Activated T-cell treated with anti-CD3 and anti-CD28 coated beads for 4 hours (primary cell): ENCODE results near the gene IL18.
"Not testable (repeated sequence)": the region's sequence is repeated elsewhere in the genome, so short reads cannot be mapped to it uniquely, and the experiment has no call there.

ENCODE experiments used
- DNase-seq: peaks from one replicate; pipeline ENCODE4 v3.0.0-alpha.2; 2020

The IL18 gene

DNA sequence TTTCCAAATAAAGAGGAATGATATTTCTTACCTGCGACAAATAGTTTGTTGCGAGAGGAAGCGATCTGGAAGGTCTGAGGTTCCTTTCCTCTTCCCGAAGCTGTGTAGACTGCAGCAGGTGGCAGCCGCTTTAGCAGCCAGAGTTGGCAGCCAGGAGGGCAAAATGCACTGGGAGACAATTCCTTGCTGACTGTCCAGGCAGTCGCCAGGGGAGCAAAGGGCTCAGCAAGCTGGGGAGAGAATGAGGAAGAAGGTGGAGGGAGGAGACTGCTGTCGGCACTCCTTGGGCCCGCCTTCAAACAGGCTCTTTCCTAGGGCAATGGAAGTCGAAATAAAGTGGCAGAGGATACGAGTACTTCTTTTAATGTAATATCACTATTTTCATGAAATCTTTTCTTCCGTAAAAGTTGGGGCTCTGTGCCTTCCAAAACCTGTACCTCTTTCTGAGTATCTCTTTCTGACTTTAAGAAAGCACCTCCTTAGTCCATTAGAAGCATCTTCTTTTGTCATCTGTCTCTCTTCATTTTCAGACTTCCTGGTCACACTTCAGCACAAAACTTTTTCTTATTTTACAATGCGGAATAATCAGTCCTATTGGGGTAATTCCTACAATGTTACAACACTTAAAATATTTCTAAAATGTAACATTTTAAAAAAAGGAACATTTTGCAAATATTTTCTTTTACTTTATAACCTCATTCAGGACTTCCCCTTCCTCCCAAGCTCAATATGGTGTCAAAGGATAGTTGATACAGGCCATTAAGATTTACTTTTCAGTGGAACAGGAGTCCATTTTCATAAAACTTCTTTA lies at the start of gene IL18:
IL18 (minus strand) TSS at position 220 of the 811 bp plus-strand sequence. CDS start 9,041 bp downstream, outside the sequence.
- no peak for DNase-seq

DNA sequence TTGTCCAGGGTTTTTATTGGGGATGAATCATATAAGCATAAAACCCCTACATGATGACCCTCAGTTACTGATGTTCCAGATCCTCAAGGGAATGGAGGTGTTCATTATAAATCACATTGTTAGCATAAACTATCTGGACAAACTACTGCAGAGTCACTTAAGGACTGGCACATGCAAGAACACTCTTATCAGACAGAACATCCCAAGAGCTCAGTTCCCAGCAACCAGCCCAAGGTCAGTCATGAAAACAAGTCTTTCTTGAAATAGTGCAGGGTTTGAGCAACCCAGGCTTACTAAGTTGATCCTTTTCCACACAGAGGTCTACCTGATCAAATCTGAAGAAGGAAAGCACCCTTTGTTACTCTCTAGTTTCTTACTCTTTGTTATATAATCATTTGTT lies 48.8 kb upstream of the IL18 start:
- no peak for DNase-seq

DNA sequence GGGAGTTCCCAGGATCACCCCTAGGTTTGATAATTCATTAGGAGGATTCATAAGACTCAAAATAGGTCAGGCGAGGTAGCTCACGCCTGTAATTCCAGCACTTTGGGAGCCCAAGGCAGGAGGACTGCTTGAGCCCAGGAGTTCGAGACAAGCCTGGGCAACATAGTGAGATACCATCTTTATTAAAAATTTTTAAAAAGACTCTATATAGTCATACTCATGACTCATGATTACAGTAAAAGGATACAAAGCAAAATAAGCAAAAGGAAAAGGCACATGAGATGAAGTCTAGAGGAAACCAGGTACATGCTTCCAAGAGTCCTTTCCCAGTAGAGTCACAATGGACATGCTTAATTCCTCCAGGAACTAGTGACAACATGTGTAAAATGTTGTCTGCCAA lies 48.4 kb upstream of the IL18 start:
- DNase-seq, result no peak

DNA sequence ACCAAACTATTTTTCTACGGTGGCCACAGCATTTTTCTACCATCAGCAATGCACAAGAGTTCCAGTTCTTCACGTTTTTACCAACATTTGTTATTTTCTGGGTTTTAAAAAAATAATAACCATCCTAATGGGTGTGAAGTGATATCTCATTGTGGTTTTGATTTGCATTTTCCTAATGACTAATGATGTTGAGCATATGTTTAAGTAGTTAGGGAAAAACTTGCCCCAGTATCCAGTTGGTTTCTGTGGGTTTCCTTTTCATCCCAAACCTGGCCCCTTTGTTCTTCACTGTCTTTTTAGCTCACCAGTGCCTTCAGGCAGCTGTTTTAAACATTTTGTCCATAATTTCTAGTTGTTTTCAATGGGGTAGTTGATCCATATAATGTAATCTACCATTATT lies 47.6 kb upstream of the IL18 start:
- DNase-seq, result no peak

DNA sequence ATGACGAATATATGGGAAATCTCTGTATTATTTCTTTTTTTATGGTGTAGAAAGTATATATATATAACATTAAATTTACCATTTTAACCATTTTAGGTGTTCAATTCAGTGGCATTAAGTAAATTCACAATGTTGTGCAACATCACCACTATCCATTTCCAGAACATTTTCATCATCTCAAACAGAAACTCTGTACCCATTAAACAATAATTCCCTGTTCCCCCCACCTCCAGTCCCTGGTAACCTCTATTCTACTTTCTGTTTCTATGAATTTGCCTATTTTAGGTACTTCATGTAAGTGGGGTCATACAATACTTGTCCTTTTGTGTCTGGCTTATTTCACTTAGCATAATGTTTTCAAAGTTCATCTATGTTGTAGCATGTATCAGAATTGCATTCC lies 47.0 kb upstream of the IL18 start:
- DNase-seq, result no peak

DNA sequence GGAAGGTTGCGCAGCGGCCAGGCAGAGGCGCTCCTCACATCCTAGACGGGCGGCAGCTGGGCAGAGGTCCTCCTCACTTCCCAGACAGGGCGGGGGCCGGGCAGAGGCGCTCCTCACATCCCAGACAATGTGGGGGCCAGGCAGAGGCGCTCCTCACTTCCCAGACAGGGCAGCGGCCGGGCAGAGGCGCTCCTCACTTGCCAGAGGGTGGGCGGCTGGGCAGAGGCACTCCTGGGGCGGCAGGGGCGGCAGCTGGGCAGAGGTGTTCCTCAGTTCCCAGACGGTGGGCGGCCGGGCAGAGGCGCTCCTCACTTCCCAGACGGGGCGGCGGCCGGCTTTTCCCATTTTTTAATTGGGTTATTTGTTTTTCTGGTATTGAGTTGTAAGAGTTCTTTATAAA lies 42.2 kb upstream of the IL18 start:
- no peak for DNase-seq

DNA sequence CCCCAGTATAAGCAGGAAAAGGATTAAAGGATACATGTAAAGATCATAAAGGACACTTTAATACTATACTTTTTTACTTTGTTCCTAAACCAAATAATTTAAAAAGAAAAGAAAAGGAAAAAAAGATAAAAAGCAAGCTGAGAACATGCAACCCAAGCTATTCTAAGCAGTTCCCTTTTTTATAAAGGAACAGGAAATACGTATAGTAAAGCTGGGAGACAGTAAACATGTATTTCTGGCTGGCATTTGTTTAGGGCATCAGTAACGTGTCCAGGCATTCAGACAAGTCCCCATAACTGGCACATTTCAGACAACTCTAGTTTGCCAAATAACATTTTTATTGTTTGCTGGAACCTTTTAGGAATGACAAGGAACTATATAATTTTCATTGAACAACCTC lies 36.4 kb upstream of the IL18 start:
- no peak for DNase-seq

DNA sequence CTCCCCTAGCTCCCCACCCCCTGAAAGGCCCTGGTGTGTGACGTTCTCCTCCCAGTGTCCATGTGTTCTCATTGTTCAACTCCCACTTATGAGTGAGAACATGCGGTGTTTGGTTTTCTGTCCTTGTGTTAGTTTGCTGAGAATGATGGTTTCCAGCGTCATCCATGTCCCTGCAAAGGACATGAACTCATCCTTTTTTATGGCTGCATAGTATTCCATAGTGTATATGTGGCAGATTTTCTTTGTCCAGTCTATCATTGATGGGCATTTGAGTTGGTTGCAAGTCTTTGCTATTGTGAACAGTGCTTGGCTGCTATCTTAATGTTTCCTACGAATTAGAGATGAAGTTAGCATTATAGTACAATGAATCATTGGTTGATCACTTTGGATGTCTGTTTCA lies 35.2 kb upstream of the IL18 start:
- not testable (repeated sequence) for DNase-seq

DNA sequence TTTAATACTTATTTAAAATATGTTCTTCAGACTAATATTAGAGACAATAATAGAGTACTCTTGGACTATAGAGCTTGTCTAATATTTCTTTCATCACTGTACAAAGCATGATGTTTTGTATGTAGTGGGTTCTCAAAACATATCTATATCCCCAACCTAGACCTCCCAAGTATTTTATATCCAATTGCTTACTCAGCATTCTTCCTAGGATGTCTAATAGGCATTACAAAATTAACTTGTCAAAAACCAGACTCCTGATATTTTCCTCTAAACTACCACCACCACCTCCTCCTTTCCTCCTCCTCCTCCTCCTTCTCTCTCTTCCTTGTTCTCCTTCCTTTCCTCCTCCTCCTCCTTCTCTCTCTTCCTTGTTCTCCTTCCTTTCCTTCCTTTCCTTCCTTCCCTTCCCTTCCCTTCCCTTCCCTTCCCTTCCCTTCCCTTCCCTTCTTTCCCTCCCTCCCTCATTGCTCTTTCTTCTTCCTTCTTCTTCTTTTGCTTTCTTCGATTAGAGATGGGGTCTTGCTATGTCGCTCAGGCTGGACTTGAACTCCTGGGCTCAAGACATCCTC lies 32.7 kb upstream of the IL18 start:
- DNase-seq, result no peak

DNA sequence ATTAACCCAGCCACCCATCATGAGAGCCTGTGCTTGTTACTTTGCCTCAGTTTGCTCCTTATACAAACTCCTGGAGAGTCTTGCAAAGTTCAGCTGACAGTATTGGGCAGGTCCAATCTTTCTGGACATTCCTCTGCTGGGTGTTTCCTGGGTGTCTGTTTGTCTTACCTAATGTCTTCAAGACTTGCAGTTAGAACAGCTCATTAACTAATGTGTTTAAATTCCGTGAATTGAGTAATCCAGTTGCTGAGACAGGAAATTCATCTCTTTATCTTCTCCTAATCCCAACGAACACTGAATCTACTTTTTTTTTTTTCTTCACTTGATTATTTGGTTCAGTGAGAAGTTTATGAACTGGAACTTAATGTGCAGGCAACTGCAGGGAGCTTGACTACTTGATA lies 32.1 kb upstream of the IL18 start:
- no peak for DNase-seq

DNA sequence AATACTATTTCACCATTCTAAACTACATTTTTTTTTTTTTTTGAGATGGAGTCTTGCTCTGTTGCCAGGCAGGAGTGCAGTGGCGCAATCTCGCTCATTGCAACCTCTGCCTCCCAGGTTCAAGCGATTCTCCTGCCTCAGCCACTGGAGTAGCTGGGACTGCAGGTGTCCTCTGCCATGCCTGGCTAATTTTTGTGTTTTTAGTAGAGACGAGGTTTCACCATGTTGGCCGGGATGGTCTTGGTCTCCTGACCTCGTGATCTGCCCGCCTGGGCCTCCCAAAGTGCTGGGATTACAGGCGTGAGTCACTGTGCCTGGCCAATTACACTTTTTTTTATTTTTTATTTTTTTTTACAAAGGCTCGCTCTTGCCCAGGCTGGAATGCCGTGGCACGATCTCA lies 31.2 kb upstream of the IL18 start:
- DNase-seq, result not testable (repeated sequence)

DNA sequence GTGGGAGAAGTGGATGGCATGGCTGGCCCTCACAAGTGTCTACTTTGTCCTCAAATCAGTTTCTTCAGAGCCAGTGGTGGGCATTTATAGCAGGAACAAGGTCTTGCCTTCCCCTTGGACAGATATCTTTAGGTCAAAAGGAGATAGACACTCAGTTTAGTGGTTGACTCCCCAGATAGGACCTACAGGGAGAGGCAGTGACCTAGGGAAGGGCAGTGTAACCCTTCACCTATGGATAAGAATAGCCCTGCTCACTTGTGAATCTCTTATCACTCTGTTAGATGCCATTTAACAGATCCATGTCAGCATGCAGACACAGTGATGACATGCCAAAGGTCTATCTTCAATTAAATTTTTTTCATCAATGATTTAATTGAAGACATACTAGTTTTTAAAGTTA lies 22.4 kb upstream of the IL18 start:
- no peak for DNase-seq

DNA sequence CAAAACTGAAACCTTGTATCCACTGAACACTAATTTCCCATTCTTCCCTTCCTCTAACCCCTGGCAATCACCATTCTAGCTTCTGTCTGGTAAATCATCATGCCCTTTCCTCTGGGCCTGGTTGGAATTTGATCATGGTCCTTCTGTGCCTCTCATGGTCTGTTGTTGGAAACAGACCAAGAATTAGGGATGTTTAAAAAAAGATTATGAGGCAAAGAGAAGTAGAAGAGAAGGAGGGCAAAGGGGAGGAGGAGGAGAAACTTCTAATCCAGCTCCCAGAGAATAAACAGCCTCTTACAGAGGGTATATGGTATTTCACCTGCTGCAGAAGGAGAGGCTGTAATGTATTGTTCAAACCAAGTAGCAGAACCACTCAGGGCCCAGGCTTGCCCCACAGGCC lies 22.0 kb upstream of the IL18 start:
- DNase-seq, result no peak

DNA sequence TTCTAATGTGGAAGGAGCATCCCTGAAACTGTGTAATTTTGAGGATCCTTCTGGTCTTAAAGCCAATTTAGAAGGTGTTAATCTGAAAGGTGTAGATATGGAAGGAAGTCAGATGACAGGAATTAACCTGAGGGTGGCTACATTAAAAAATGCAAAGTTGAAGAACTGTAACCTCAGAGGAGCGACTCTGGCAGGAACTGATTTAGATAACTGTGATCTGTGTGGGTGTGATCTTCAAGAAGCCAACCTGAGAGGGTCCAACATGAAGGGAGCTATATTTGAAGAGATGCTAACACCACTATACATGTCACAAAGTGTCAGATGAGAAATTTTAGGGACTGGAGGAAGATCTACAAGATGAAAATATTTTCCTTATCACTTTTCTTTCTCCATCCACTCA lies 19.0 kb upstream of the IL18 start:
- no peak for DNase-seq

DNA sequence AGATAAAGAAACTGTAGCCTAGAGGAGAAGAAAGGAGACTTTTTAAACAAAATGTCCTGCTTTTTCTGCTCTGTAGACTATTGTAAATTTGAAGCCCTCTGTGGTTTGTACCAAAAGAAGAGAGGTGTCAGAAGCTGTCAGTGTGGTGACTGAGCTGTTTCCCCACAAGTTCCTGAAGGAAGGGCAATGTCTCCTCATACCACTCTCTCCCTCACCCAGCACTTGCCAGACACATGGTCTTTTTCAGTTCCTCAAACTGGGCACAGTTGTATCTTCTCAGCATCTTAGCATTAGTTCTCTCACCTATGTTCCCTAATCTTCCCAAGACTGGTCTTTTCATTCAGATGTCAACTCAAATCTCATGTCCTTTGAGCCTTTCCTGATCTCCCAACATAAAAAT lies 15.7 kb upstream of the IL18 start:
- DNase-seq, result no peak

DNA sequence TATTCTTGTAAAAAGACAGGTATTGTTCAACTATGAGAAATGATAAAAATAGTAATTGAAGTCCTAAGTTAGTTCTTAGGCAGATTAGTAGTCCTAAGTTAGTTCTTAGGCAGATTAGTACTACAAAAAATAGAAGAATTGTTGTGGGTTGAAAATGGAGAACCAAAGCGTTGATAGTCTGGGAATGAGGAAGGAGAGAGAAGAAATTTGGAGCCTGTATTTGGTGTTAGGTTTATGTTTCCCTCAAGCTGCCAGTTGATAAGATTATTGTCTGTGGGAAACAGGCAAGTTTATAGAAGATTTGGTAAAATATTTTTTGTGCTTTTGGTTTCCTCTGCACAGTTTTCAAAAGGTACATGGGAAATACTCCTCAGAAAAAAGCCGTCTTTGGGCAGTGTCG lies 15.0 kb upstream of the IL18 start:
- no peak for DNase-seq

DNA sequence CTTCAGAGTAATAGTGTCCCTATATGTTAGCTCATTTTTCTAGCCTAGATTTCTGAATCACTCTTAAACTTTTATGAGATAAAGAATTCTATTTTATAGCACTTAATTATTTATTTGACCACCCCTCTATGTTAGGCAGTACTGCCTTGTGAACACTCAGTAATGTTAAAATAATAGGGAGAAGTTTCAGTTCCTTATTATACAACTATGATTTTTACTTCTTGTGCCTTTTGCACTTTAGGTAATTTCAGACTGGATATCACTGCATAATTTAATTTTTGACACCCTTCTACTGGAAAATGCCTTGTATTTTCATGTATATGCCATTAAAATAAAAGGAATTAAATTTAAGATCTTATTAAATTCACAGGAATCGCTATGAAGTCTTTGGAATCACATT lies 14.5 kb upstream of the IL18 start:
- DNase-seq, result no peak

DNA sequence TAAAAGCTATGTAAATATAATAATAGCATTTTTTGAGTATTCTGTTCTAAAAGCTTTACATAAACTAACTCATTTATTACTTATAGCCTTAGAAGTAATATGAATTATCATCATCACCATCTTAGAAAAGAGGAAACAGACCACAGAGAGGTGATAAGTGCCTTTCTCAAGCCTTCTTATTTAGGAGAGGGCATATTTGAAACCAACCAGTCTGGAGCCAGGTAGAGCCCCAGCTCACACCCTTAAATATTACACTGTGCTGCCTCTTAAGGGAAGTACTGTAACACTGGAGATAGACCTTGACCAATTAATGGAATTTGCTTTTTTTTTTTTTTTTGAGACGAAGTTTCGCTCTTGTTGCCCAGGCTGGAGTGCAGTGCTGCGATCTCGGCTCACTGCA lies 13.7 kb upstream of the IL18 start:
- no peak for DNase-seq

DNA sequence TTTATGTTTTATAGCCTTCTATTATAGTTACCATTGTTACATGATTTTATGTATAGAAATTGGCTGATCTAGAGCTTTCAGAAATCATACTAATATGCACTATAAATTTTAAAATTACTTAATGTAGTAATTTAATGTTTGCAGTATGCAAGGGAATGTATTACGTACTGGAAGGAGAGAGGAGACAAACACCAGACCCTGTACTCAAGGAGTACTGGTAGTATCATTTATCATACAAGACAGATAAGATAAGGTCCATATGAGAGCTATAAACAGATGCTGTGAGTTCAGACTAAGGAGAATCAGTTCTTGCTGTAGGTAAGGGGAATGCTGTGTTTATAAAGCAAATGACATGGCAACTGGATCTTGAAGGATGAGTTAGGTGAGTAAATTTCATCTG lies 12.2 kb upstream of the IL18 start:
- DNase-seq, result no peak

DNA sequence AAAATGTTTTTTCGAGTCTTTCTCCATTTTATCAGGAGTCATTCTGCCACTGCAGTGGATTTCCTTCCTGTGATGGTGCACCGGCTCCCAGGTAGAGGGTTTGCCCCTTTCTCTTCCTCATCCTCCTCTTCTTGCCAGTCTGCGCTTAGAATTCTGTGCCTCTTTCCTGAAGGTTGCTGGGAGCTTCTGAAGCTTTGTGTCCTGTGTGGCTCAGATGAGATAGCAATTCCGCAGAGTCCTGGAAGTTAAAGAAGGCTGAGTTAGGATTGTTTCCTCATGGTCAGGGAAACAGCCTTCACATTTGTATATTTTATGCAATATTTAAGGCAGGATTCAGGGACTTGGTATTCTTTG lies 11.7 kb upstream of the IL18 start:
- DNase-seq, result no peak

DNA sequence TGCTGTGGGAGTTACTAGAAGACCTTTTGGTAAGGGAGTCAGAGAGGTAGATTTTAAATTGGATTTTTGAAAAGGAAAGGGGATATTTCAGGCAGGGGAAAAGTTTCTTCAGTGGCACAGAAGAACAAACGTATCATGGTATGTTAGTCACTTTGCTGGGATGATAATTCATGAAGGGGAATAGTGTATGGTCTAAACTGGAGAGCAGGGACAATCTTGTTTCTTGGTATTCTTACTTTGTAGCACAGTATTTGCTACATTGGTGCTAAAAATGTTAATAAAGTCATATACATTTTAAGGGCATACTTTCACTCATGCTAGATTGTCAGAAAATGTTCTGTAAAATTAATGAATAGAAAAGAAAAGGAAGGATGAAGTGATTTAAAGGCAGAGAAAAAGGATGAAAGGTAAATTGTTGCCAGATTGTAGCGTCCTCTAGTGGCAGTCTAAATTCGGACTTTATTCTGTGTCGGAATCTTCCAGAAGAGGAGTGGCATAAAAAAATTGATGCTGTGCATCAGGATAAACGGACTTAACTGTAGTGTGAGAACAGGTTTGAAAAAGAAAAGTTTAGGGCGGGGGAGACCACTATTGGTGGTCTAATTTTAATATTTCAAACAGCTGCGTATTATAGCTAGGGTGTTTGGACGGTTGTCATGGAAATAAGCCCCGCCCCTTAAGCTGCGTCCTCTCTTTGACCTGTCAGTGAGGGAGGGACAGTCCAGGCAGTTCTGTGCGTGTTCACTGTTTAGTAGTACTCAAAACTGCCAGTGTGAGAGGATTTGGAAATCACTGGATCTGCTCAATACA lies 11.1 kb upstream of the IL18 start, which contains the start of gene BCO2:
BCO2 (plus strand) TSS at position 724 of the 810 bp plus-strand sequence. CDS start 90 bp downstream, outside the sequence.
- DNase-seq, result peak; percentile 5

DNA sequence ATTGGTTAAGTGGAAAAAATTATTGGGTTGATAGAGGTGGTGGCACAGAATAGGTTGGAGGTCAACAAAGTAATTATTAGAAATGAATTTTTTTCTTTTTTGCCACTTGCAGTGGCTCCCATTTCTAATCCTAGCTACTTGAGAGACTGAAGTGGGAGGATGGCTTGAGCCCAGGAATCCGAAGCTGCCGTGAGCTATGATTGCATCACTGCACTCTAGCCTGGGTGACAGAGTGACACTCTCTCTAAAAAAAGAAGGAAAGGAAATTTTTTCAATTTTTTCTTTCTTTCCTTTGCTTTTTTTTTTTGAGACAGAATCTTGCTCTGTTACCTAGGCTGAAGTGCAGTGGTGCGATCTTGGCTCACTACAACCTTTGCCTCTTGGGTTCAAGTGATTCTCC lies 9.3 kb upstream of the IL18 start:
- no peak for DNase-seq

DNA sequence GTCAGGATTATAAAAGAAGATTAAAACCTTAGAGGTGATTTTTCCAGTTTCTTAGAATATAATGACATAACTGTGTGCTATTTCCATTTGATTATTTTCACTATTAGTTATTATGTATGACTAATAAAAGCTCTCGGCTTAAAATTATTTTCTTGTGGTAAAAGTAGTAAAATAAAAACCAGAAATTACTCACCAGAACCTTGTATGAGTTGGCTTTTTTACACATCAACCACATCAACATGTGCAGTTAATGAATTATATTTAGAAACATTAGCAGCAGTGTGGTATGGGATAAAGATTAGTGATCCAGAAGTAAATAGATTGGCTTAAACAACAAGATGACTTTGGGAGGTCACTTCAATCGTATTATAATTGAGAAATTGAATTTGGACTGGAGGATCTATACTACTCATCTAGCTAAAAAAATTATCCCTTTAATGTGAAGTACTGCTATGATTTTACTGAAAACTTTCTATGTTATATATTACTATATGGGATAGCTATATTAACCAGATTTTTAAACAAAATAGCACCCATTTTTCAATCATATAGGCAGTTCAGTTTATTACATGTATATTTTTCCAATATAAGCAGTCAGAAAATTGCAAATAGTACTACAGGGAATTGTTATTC lies 8.6 kb upstream of the IL18 start:
- DNase-seq, result no peak

DNA sequence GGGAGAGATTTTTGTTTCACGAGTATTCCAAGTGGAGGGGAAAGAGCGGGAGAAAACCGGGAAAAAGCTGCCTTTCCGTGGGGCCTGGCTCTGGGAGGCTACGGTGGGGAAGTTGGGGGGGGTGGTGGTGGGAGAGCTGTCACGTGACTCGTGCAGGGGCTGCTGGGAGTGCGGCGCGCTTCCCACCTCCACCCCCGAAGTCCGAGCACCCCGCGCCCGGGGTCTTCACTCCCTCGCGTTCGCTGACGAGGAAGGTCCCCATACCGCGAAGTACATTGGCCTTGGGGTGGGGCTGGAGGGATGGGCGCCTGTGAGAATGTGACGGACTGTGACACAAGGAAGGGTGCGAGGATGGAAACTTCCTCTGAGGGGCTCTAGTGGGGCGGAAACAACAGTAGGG lies 3.3 kb upstream of the IL18 start, which contains the start of gene TEX12:
TEX12 (plus strand) TSS at position 228 of the 400 bp plus-strand sequence. CDS start 1,897 bp downstream, outside the sequence.
- no peak for DNase-seq
